SK-N-SH (cell line): ENCODE data around the gene SP140.

Experiments used
- CHD2 ChIP-seq: fragments of 150-350 bp; IDR thresholded peaks from 2 replicates; pipeline ENCODE4 v1.6.1; 2018; ENCODE audit warnings: low read length; ENCODE audit not compliant: partially characterized antibody
- EP300 ChIP-seq, 2 experiments: IDR thresholded peaks; 2 replicates each; pipeline versions ENCODE4 v1.4.0 to v1.6.1; 2012; ENCODE audit warnings: borderline replicate concordance in 1 of 2, low read depth in 1 of 2, low read length in 1 of 2
- EZH2phosphoT487 ChIP-seq: fragments of 200-600 bp; sonication (generic); IDR thresholded peaks from 2 replicates; pipeline ENCODE4 v1.6.1; 2017; ENCODE audit warnings: low read depth, mixed run types, mild to moderate bottlenecking, antibody characterized with exemption, moderate library complexity, borderline replicate concordance
- MXI1 ChIP-seq: IDR thresholded peaks from 2 replicates; pipeline ENCODE4 v1.6.1; 2012; ENCODE audit warnings: mild to moderate bottlenecking, low read depth, low read length, improper control_type of control experiment
- POLR2AphosphoS5 ChIP-seq: IDR thresholded peaks from 2 replicates; pipeline ENCODE4 v1.6.1; 2012; ENCODE audit warnings: low read depth, low read length
- RAD21 ChIP-seq: IDR thresholded peaks from 2 replicates; pipeline ENCODE4 v1.6.1; 2012; ENCODE audit warnings: mild to moderate bottlenecking, low read length
- SIN3A ChIP-seq: IDR thresholded peaks from 2 replicates; pipeline ENCODE4 v1.6.1; 2012; ENCODE audit warnings: low read depth, mild to moderate bottlenecking, low read length, moderate library complexity, borderline replicate concordance
- SMC3 ChIP-seq: IDR thresholded peaks from 2 replicates; pipeline ENCODE4 v1.6.1; 2012; ENCODE audit warnings: low read depth, low read length, improper control_type of control experiment
- USF2 ChIP-seq: fragments of 150-350 bp; IDR thresholded peaks from 2 replicates; pipeline ENCODE4 v1.6.1; 2017; ENCODE audit warnings: antibody characterized with exemption, low read length, low read depth, borderline replicate concordance
- TF ChIP-seq, protein P1 (sequence below): fragments of 200-600 bp; sonication (generic); IDR thresholded peaks from 2 replicates; pipeline ENCODE4 v1.6.1; 2017; ENCODE audit warnings: antibody characterized with exemption, mild to moderate bottlenecking, moderate library complexity
- TF ChIP-seq, protein P2 (sequence below): IDR thresholded peaks from 2 replicates; pipeline ENCODE4 v1.4.0; 2012; ENCODE audit warnings: low read depth, borderline replicate concordance

DNA sequence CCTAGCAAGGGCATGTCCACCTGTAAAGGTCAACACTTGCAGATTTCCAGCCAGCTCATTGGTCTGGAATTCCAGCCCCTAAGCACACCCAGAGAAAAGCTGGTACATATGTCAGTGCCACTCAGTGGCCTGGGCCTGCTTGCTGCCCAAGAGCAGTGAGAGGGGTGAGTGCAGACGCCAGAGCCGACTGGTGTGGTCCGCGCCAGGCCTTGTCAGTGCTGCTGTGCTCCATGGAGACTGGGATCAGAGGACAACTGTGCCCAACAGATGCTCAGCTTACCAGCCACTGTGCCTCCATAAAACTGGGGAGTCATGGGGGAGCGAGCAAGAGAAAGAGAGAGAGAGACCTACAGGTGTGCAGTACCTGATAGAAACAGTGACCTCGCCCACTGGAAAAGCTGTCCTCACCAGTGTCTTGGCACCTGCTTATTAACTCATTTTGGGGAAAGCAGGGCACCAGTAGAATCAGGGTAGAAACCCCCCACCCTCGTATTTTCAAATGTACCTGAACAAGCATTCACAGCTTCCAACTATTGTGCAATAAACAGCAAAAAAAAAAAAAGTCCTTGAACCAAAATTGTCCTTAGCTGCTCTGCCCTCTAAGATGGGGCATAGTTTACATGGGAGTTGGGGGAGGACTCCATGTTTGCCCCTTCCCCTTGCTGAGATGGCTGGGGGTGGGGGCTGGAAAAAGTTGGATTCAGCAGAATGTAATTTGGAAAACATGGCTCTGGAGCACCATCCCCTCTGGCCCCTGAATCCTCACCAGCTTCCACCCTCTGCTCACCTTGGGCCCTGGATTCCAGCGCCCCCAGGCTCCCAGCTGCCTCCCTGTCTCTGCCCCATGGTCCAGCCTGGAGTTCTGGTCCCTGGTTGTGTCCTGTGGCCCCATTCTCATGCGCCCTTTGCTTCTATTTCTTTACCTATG, 100.0 kb downstream of the SP140 start:
- TF ChIP-seq CHD2, result no peak
- TF ChIP-seq EP300 (IDR thresholded peaks at IDR 0.05; ENCODE audit: borderline replicate concordance in 1 of 2, low read depth in 1 of 2, low read length in 1 of 2), result no peak
- TF ChIP-seq EZH2phosphoT487, result no peak
- TF ChIP-seq, protein P1, sequence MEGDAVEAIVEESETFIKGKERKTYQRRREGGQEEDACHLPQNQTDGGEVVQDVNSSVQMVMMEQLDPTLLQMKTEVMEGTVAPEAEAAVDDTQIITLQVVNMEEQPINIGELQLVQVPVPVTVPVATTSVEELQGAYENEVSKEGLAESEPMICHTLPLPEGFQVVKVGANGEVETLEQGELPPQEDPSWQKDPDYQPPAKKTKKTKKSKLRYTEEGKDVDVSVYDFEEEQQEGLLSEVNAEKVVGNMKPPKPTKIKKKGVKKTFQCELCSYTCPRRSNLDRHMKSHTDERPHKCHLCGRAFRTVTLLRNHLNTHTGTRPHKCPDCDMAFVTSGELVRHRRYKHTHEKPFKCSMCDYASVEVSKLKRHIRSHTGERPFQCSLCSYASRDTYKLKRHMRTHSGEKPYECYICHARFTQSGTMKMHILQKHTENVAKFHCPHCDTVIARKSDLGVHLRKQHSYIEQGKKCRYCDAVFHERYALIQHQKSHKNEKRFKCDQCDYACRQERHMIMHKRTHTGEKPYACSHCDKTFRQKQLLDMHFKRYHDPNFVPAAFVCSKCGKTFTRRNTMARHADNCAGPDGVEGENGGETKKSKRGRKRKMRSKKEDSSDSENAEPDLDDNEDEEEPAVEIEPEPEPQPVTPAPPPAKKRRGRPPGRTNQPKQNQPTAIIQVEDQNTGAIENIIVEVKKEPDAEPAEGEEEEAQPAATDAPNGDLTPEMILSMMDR, result no peak
- TF ChIP-seq SIN3A, result no peak
- TF ChIP-seq RAD21, result no peak
- TF ChIP-seq USF2, result no peak
- no peak for TF ChIP-seq POLR2AphosphoS5
- TF ChIP-seq, protein P2, sequence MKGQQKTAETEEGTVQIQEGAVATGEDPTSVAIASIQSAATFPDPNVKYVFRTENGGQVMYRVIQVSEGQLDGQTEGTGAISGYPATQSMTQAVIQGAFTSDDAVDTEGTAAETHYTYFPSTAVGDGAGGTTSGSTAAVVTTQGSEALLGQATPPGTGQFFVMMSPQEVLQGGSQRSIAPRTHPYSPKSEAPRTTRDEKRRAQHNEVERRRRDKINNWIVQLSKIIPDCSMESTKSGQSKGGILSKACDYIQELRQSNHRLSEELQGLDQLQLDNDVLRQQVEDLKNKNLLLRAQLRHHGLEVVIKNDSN, result no peak
- TF ChIP-seq MXI1, result no peak
- TF ChIP-seq SMC3, result no peak
